C4-2B (cell line): ENCODE results near the gene RNF5.

Source experiments
- CTCF ChIP-seq: fragments of 450-650 bp; conservative IDR thresholded peaks from 2 replicates; pipeline ENCODE4 v1.5.1; 2017; ENCODE audit warnings: mild to moderate bottlenecking
- ZFX ChIP-seq: fragments of 450-650 bp; IDR thresholded peaks from 2 replicates; pipeline ENCODE4 v1.6.1; 2017

- TF ChIP-seq CTCF (no peak), ZFX (no peak)
These were observed 31.5 kb upstream of the RNF5 start for GRCh38 chr6:32146687-32147086.
